ENCODE measurements around the gene PRKN. TPM values are rescaled to one million over a fixed set of nuclear protein-coding genes. Genes with fewer than 3 reads are reported as not detected.

PRKN gene
- total RNA-seq: 10 to 100 TPM in 2 of 4 donors, 1 to 10 TPM in 2; 6.3 to 11.9 (median 9.5) TPM

DNA sequence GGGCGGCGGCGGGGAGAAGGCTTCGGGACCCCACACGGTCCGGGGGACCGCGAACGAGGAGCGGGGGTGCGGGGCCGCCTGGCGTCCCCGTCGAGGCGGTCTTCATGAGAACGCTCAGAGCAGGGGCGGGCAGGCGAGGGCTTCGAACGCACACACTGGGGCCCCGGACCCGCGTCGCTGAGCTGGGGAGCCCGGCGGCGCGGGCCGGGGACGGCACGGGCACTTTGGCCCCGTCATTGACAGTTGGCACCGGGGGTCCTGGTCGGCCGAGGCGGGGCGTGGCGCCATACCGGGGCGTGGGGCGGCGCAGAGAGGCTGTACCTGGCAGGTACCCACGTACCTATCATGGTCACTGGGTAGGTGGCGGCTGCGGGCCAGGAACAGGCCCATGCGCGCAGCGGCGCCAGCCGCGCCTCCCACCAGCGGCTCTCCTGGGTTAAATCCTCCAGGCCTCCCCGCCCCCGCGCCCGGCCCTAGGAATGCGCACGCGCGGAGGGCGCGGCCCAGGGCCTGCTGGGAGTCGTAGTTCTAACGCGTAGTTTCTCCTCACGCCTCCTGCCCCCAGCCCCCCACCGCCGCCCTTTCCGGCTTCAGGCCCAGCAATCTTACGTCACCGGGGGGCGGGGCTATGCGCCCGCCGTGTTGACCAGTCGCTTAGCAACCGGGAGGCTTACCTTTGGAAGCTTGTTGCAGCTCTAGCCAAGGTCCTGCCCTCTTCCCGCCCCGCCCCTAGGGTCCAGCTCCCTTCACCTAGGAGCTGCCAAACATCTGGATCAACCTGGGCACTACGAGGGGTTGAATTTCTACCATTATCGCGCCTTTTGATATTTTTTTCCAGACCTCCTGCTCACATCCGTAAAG lies at the start of gene PRKN, which contains the start of gene PACRG:
TSS of gene PRKN (minus strand) at position 445 of the 861 bp plus-strand sequence.
TSS of gene PACRG (plus strand) at position 653 of the 861 bp plus-strand sequence.
- peak; percentile 98 to 100 for DNase-seq (ENCODE audit: low spot score in 2 of 2)
- intact Hi-C loops (cut with DNase I; ENCODE audit: low total_unique reads): no loop called here
- 1 to 2% methylated on average over 53 to 76 of the region's 84 CpGs for WGBS, 2 donors
- no peak for TF ChIP-seq POLR2A (IDR thresholded peaks at IDR 0.05)
- TF ChIP-seq, protein P1, sequence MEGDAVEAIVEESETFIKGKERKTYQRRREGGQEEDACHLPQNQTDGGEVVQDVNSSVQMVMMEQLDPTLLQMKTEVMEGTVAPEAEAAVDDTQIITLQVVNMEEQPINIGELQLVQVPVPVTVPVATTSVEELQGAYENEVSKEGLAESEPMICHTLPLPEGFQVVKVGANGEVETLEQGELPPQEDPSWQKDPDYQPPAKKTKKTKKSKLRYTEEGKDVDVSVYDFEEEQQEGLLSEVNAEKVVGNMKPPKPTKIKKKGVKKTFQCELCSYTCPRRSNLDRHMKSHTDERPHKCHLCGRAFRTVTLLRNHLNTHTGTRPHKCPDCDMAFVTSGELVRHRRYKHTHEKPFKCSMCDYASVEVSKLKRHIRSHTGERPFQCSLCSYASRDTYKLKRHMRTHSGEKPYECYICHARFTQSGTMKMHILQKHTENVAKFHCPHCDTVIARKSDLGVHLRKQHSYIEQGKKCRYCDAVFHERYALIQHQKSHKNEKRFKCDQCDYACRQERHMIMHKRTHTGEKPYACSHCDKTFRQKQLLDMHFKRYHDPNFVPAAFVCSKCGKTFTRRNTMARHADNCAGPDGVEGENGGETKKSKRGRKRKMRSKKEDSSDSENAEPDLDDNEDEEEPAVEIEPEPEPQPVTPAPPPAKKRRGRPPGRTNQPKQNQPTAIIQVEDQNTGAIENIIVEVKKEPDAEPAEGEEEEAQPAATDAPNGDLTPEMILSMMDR (IDR thresholded peaks at IDR 0.05): no peak
- peak within 1 kb of the TSS; percentile 84 for H3K4me3 ChIP-seq (ENCODE audit: low read depth, poor library complexity, severe bottlenecking)

DNA sequence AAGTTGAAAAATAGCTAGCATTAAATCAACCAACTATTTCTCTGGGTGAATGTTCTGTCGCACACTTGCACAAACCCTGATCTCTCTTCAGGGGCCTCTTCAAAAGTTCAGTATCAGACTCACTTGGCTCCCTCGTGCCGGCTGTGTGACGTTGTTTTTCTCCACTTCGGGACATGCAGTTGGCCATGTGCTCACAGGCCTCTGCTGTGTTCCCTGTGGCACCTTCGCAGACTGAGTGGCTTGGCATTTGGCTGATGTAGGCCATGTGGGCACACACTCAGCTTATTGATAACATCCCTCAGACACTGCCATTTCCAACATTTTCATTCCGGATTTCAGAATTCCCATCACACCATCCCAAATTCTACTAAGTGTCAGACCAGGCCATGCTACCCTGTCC lies 49.5 kb upstream of the PRKN start:
- TF ChIP-seq, protein P1 (IDR thresholded peaks at IDR 0.05): no peak
- no peak for TF ChIP-seq POLR2A (IDR thresholded peaks at IDR 0.05)
- intact Hi-C loops (cut with DNase I; ENCODE audit: low total_unique reads): no loop called here
- no peak for DNase-seq (ENCODE audit: low spot score in 2 of 2)
- 86 to 88% methylated on average over 7 of the region's 7 CpGs for WGBS, 2 donors
- H3K4me3 ChIP-seq (ENCODE audit: low read depth, poor library complexity, severe bottlenecking): no peak overlapping the region

DNA sequence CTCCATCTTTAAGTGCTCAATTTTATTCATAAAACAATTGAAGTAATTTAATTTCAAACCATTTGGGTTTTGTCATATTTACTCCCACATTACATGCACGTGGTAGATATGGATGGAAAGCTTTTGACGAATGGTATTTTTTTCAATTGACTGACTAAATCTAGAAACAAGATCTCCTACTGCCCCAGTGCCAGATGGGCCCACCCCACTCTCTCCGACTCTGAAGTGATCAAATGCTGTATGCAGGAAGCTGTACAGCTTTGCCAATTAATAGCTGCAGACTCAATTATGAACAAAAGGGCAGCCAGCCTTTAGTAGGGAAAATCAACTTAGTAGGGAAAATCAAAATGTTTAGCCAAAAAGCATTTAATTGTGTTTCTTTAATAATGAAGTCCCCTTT lies 46.4 kb upstream of the PRKN start:
- TF ChIP-seq, protein P1 (IDR thresholded peaks at IDR 0.05): no peak
- no peak for TF ChIP-seq POLR2A (IDR thresholded peaks at IDR 0.05)
- 79 to 81% methylated on average over 3 of the region's 3 CpGs for WGBS, 2 donors
- intact Hi-C loops (cut with DNase I; ENCODE audit: low total_unique reads): no loop called here
- no peak overlapping the region for H3K4me3 ChIP-seq (ENCODE audit: low read depth, poor library complexity, severe bottlenecking)
- DNase-seq (ENCODE audit: low spot score in 2 of 2): no peak

DNA sequence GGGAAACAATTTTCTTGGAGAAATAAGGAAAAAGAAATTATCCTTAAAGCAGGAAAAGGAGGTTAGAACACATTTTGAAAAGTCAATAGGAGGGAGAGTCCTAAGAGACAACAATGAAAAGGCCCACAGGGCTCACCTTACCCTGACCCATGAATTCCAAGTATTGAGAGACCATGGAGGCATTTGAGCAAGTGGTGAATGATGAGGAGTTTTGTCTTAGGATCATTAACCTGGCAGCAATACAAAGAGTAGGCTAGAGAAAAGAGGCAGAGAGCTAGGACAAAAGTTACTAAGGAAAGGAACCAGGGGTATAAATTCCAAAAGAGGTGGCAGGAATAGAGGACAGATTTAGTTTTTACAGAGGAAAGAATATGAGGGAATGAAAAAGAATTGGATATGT lies 44.9 kb upstream of the PRKN start:
- H3K4me3 ChIP-seq (ENCODE audit: low read depth, poor library complexity, severe bottlenecking): no peak overlapping the region
- intact Hi-C loops (cut with DNase I; ENCODE audit: low total_unique reads): no loop called here
- TF ChIP-seq, protein P1 (IDR thresholded peaks at IDR 0.05): no peak
- no peak for TF ChIP-seq POLR2A (IDR thresholded peaks at IDR 0.05)
- no peak for DNase-seq (ENCODE audit: low spot score in 2 of 2)

DNA sequence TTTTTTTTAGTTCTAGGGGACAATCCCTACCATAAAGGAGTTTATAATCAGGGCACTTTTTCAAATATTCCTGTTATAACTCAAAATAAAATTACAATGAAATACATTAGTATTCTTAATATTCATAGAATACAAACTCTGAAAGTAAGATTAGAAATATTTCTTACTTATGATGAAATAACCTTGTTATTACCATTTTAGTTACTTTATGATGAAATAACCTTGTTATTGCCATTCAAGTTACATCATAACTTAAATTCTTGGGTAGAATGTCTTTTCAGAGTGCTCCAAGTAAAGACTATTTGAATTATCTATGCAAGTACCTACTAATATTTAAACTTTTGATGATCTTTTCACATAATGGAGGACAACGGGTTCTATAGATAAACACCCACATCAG lies 43.4 kb upstream of the PRKN start:
- TF ChIP-seq, protein P1 (IDR thresholded peaks at IDR 0.05): no peak
- TF ChIP-seq POLR2A (IDR thresholded peaks at IDR 0.05): no peak
- 88 to 96% methylated on average over 1 of the region's 1 CpG for WGBS, 2 donors
- intact Hi-C loops (cut with DNase I; ENCODE audit: low total_unique reads): no loop called here
- DNase-seq (ENCODE audit: low spot score in 2 of 2): no peak
- no peak overlapping the region for H3K4me3 ChIP-seq (ENCODE audit: low read depth, poor library complexity, severe bottlenecking)
